ENCODE data around the gene RBMS1.

RBMS1 gene

DNA sequence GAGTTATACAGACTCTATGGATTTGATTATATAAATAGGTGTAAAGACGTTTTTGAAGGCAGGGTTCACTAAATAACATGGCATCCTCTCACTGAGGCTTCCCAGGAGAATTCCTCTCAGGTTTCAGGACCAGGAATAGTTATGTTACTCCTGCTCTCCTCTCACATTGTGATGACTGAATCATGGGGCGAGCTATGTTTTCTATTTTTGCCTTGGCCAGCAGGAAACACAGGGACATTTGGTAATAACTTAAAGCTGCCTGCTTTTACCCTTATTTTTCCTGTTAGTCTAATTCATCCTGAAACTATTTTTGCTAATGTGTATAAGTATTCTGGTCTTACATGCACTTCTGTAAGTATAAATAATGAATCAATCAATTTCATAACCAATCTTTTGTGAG is 178.3 kb downstream of the RBMS1 start:
- Histone ChIP-seq H3K27me3 (ENCODE audit: insufficient read depth, low read depth) (no peaks in the 10 kb centered on the region), H3K4me3 (IDR thresholded peaks at IDR 0.05; ENCODE audit: insufficient read depth, low read depth, low read length) (no peak overlapping the region), H3K4me1 (ENCODE audit: low read depth, poor library complexity, severe bottlenecking) (peaks cover 9% of the 10 kb centered on the region), H3K36me3 (ENCODE audit: insufficient read depth) (no peaks in the 10 kb centered on the region), H3K27ac (no peak overlapping the region), H3K79me2 (ENCODE audit: insufficient read depth, low read depth) (no peaks in the 10 kb centered on the region), H2AFZ (ENCODE audit: low read depth) (no peak overlapping the region), H3K9ac (no peak overlapping the region), H3K4me2 (no peak overlapping the region), H4K20me1 (ENCODE audit: insufficient read depth) (no peaks in the 10 kb centered on the region)
- TF ChIP-seq, protein P1, sequence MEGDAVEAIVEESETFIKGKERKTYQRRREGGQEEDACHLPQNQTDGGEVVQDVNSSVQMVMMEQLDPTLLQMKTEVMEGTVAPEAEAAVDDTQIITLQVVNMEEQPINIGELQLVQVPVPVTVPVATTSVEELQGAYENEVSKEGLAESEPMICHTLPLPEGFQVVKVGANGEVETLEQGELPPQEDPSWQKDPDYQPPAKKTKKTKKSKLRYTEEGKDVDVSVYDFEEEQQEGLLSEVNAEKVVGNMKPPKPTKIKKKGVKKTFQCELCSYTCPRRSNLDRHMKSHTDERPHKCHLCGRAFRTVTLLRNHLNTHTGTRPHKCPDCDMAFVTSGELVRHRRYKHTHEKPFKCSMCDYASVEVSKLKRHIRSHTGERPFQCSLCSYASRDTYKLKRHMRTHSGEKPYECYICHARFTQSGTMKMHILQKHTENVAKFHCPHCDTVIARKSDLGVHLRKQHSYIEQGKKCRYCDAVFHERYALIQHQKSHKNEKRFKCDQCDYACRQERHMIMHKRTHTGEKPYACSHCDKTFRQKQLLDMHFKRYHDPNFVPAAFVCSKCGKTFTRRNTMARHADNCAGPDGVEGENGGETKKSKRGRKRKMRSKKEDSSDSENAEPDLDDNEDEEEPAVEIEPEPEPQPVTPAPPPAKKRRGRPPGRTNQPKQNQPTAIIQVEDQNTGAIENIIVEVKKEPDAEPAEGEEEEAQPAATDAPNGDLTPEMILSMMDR (conservative IDR thresholded peaks at IDR 0.05; ENCODE audit: low read depth, low read length) = no peak

DNA sequence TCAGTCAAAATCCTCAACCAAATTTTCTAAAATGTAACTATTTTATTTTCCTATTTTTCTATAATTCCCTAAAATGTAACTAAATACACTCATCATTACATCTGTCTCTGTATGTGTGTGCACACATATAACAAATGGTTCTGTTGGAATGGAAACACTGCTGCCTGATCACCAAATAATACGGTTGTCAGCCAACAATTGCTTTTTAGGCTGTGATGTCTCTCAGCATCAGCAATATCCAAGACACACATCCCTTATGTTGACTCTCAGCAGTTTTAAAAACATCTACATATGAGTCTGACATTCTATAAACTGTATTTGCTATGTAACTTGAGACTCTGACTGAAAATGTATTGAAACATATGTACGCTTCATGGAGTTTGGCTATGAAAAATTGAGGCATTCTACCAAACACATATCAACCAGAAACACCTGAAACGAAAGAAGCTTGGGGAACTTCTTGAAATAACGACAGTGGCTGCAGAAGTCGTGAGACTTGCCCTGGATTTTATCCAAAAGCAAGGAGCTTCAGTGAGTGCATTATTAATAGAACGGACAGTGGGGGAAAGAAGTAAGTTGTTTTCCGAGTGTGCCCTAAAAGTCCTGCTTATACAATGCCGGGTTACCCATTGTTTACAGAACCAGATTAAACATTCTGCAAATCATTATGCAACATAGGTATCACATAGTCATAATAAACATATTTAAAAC is 183.3 kb downstream of the RBMS1 start:
- no peaks in the 10 kb centered on the region for H3K79me2 ChIP-seq (ENCODE audit: insufficient read depth, low read depth)
- TF ChIP-seq, protein P1 (conservative IDR thresholded peaks at IDR 0.05; ENCODE audit: low read depth, low read length) = no peak
- no peak overlapping the region for H3K4me2 ChIP-seq
- no peaks in the 10 kb centered on the region for H3K27me3 ChIP-seq (ENCODE audit: insufficient read depth, low read depth)
- H3K9ac ChIP-seq = no peak overlapping the region
- no peaks in the 10 kb centered on the region for H3K36me3 ChIP-seq (ENCODE audit: insufficient read depth)
- no peaks in the 10 kb centered on the region for H3K4me1 ChIP-seq (ENCODE audit: low read depth, poor library complexity, severe bottlenecking)
- no peak overlapping the region for H2AFZ ChIP-seq (ENCODE audit: low read depth)
- no peaks in the 10 kb centered on the region for H4K20me1 ChIP-seq (ENCODE audit: insufficient read depth)
- no peak overlapping the region for H3K27ac ChIP-seq
- H3K4me3 ChIP-seq (IDR thresholded peaks at IDR 0.05; ENCODE audit: insufficient read depth, low read depth, low read length) = no peak overlapping the region

DNA sequence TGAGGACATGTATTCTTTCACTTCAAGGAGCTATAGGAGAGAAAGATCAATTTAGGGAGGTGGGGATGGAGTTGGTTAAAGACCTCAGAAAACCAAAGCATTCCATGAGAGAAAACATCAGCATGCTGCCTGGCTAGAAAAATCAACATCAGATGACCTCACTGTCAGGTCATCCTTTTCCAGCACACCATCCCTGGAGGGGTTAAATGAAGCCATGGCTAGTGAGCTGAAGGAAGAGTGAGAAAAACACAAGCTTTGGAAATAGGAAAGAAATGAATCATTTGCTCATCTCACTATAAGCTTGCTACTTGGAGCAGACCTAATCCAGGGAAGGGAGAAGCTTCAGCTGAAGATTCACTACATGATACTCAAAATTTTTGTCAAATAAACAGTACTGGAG is 184.0 kb downstream of the RBMS1 start:
- Histone ChIP-seq H2AFZ (ENCODE audit: low read depth) (no peak overlapping the region), H3K4me3 (IDR thresholded peaks at IDR 0.05; ENCODE audit: insufficient read depth, low read depth, low read length) (no peak overlapping the region), H3K4me2 (no peak overlapping the region), H3K27ac (no peak overlapping the region), H3K4me1 (ENCODE audit: low read depth, poor library complexity, severe bottlenecking) (no peaks in the 10 kb centered on the region), H3K79me2 (ENCODE audit: insufficient read depth, low read depth) (no peaks in the 10 kb centered on the region), H3K36me3 (ENCODE audit: insufficient read depth) (no peaks in the 10 kb centered on the region), H3K27me3 (ENCODE audit: insufficient read depth, low read depth) (no peaks in the 10 kb centered on the region), H3K9ac (no peak overlapping the region), H4K20me1 (ENCODE audit: insufficient read depth) (no peaks in the 10 kb centered on the region)
- TF ChIP-seq, protein P1 (conservative IDR thresholded peaks at IDR 0.05; ENCODE audit: low read depth, low read length) = no peak

DNA sequence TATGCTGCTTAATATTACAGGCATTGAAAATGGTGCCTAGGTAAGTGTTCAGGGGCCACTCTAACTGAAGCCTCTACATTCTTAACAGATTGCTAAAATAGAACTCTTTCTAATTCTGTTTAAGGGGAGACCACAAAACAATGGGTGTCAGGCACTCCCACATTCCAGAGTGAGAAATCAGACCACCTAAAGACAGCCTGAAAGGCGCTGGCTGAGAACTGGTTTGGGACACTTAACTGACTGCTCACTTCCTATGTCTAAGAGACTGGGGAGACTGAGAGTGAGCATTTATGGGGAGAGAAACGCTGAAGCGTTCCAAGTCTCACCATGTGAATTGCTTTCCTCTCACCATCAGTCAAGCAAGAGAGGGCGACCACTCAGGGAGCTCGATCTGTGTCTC is 184.7 kb downstream of the RBMS1 start:
- H3K9ac ChIP-seq = no peak overlapping the region
- H3K4me3 ChIP-seq (IDR thresholded peaks at IDR 0.05; ENCODE audit: insufficient read depth, low read depth, low read length) = no peak overlapping the region
- H3K4me1 ChIP-seq (ENCODE audit: low read depth, poor library complexity, severe bottlenecking) = peaks cover 4% of the 10 kb centered on the region
- H2AFZ ChIP-seq (ENCODE audit: low read depth) = no peak overlapping the region
- H3K27ac ChIP-seq = no peak overlapping the region
- no peaks in the 10 kb centered on the region for H3K36me3 ChIP-seq (ENCODE audit: insufficient read depth)
- H3K79me2 ChIP-seq (ENCODE audit: insufficient read depth, low read depth) = no peaks in the 10 kb centered on the region
- H4K20me1 ChIP-seq (ENCODE audit: insufficient read depth) = no peaks in the 10 kb centered on the region
- H3K4me2 ChIP-seq = no peak overlapping the region
- TF ChIP-seq, protein P1 (conservative IDR thresholded peaks at IDR 0.05; ENCODE audit: low read depth, low read length) = no peak
- no peaks in the 10 kb centered on the region for H3K27me3 ChIP-seq (ENCODE audit: insufficient read depth, low read depth)
